HFFc6 (cell line): ENCODE data around the gene PARD3. TPM values are rescaled to one million over a fixed set of nuclear protein-coding genes. Genes with fewer than 3 reads are reported as not detected.
A peak's percentile ranks its signal among the peaks of the same experiment; 100 is the strongest.

Source experiments
- DNase-seq: peaks from one replicate; pipeline ENCODE4 v3.0.0-alpha.2; 2018
- H3K27ac Mint-ChIP-seq: 2 replicates; pipeline ENCODE4 v1.8.0; 2020; ENCODE audit warnings: mild to moderate bottlenecking, mixed read lengths
- H3K27me3 Mint-ChIP-seq: 2 replicates; pipeline ENCODE4 v1.8.0; 2021; ENCODE audit warnings: mild to moderate bottlenecking, moderate library complexity, mixed read lengths; ENCODE audit not compliant: insufficient read depth
- H3K36me3 Mint-ChIP-seq: 2 replicates; pipeline ENCODE4 v1.8.0; 2021; ENCODE audit warnings: low read depth, mixed read lengths
- H3K4me1 Mint-ChIP-seq: 2 replicates; pipeline ENCODE4 v1.8.0; 2020; ENCODE audit warnings: low read depth, mixed read lengths
- H3K4me3 Mint-ChIP-seq: 2 replicates; pipeline ENCODE4 v1.8.0; 2020; ENCODE audit warnings: mild to moderate bottlenecking, moderate library complexity, mixed read lengths
- H3K9me3 Mint-ChIP-seq: 2 replicates; pipeline ENCODE4 v1.8.0; 2020; ENCODE audit warnings: mild to moderate bottlenecking, mixed read lengths
- CTCF ChIP-seq: fragments of 200-600 bp; sonication (generic); IDR thresholded peaks from 2 replicates; pipeline ENCODE4 v1.5.0; 2021; ENCODE audit warnings: antibody characterized with exemption, mild to moderate bottlenecking
- total RNA-seq, 6 experiments: library from RNA; stranded (reverse); fragmentation: NEBNext Ultra II Directional; extraction: Animal tissue kit (Norgen Biotek cat#: 25700); gene quantifications; 2 replicates in 1 of 6; 3 replicates in 5 of 6; pipeline ENCODE4 v1.2.3, GENCODE V29; 2021

The PARD3 gene
- total RNA-seq, 6 experiments from 2014 or later, result 19.9 to 24.3 (median 23.1) TPM

GRCh38 chr10:34237898-34238455, 577.1 kb downstream of the PARD3 start:
- Mint-ChIP-seq H3K36me3 (no peaks in the 10 kb centered on the region), H3K4me1 (peaks cover 7% of the 10 kb centered on the region; the same call in 1 of the 2 replicates), H3K4me3 (no peak overlapping the region), H3K27ac (no peak overlapping the region), H3K9me3 (no peaks in the 10 kb centered on the region), H3K27me3 (no peaks in the 10 kb centered on the region; the same call in 1 of the 2 replicates)
- DNase-seq, result no peak
- no peak for TF ChIP-seq CTCF

- no peaks in the 10 kb centered on the region for H3K9me3 Mint-ChIP-seq
- H3K4me1 Mint-ChIP-seq, result peaks cover 7% of the 10 kb centered on the region; the same call in 1 of the 2 replicates
- no peak for DNase-seq
- TF ChIP-seq CTCF, result no peak
- no peaks in the 10 kb centered on the region for H3K36me3 Mint-ChIP-seq
- no peak overlapping the region for H3K4me3 Mint-ChIP-seq
- no peaks in the 10 kb centered on the region; the same call in 1 of the 2 replicates for H3K27me3 Mint-ChIP-seq
- H3K27ac Mint-ChIP-seq, result no peak overlapping the region
These were observed 578.2 kb downstream of the PARD3 start for GRCh38 chr10:34236931-34237330.

GRCh38 chr10:34235164-34235832, 579.8 kb downstream of the PARD3 start:
- peaks cover 7% of the 10 kb centered on the region; the same call in 1 of the 2 replicates for H3K4me1 Mint-ChIP-seq
- H3K27me3 Mint-ChIP-seq, result peaks cover 3% of the 10 kb centered on the region; the same call in 1 of the 2 replicates
- no peak for TF ChIP-seq CTCF
- no peaks in the 10 kb centered on the region for H3K9me3 Mint-ChIP-seq
- H3K36me3 Mint-ChIP-seq, result no peaks in the 10 kb centered on the region
- peak; percentile 8 for DNase-seq
- H3K27ac Mint-ChIP-seq, result no peak overlapping the region
- H3K4me3 Mint-ChIP-seq, result no peak overlapping the region

- H3K4me1 Mint-ChIP-seq, result peaks cover 7% of the 10 kb centered on the region; the same call in 1 of the 2 replicates
These were observed 582.6 kb downstream of the PARD3 start for GRCh38 chr10:34232481-34232880.

More at GRCh38 chr10:34232481-34232880, 582.6 kb downstream of the PARD3 start:
- peaks cover 3% of the 10 kb centered on the region; the same call in 1 of the 2 replicates for H3K27me3 Mint-ChIP-seq
- H3K36me3 Mint-ChIP-seq, result no peaks in the 10 kb centered on the region
- TF ChIP-seq CTCF, result no peak
- H3K9me3 Mint-ChIP-seq, result no peaks in the 10 kb centered on the region
- no peak overlapping the region for H3K27ac Mint-ChIP-seq
- DNase-seq, result no peak
- H3K4me3 Mint-ChIP-seq, result no peak overlapping the region
